NCI-H146 (cell line): ENCODE results near the gene MS4A3.
"Not testable (repeated sequence)": the region's sequence is repeated elsewhere in the genome, so short reads cannot be mapped to it uniquely, and the experiment has no call there.

Experiments
- DNase-seq: peaks from one replicate; lab custom pipeline; 2025; lab: John Stamatoyannopoulos, UW

The MS4A3 gene, protein sequence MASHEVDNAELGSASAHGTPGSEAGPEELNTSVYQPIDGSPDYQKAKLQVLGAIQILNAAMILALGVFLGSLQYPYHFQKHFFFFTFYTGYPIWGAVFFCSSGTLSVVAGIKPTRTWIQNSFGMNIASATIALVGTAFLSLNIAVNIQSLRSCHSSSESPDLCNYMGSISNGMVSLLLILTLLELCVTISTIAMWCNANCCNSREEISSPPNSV

DNA sequence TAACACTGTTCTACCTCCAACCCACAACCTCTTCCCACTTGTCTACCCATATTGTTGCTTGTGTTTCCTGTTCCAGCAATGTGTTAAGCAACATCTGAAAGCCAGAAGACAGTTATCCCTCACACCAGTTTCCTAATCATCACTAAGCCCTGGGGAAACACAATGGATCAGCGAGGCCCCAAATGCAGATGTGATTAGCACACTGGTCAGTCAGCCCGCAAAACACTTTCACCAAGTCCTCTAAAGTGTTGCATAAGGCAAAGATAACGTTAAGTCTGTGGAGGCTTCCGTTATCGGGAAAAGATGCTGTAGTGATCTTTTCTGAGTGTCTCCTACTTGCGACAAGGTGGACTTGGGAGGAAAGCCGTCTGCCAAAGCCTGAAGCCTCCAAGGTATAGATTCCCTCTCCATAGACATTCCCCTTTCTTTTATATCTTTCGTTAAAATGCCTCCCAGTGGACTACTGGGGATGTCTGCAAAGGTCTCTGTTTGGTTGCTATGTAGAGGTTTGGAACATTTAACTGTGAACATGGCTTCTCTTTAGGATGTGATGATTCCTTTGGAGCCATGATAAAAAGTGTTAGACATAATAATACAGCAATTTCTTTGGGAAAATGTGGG lies at the start of gene MS4A3:
Gene MS4A3 (plus strand): TSS at position 317 of the 621 bp plus-strand sequence. CDS start 4,496 bp downstream, outside the sequence.
- DNase-seq = no peak

DNA sequence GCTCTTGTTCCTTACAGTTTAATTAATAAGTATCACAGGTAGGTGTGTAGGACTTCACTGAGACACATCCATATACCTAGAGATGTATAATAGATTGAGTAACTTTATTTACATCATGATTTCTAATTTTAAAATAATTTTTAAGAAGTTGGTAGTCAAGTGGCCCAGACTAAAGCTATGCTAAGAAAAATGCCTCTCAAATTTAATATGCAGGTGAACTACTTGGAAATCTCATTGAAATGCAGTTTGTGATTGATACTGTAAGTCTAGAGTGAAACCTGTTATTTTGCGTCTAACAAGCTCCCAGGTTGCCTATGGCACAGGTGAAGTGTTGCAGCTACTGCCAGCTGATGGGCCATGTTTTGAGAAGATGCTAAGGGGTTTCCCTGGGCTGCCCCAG lies 39.6 kb upstream of the MS4A3 start, which contains the start of gene OOSP4B:
Gene OOSP4B (plus strand): TSS at position 301 of the 400 bp plus-strand sequence.
- DNase-seq = no peak

DNA sequence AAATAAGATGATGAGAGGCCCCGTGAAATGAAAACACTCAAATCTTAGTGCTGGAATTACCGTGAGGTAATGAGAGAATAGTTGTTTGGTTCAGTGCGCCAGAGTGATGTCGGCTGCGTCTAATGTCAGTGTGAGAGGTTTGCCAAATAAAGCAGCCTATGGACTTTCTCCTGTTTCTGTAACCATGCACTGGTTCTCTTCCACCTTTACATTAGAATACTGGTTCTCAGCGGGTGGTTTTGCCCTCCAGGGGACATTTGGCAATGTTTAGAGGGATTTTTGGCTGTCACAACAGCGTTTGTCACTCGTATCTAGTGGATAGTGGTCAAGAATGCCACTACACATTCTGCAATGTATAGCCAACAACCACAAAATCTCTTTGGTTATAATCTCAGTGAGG lies 38.4 kb upstream of the MS4A3 start:
- no peak for DNase-seq

DNA sequence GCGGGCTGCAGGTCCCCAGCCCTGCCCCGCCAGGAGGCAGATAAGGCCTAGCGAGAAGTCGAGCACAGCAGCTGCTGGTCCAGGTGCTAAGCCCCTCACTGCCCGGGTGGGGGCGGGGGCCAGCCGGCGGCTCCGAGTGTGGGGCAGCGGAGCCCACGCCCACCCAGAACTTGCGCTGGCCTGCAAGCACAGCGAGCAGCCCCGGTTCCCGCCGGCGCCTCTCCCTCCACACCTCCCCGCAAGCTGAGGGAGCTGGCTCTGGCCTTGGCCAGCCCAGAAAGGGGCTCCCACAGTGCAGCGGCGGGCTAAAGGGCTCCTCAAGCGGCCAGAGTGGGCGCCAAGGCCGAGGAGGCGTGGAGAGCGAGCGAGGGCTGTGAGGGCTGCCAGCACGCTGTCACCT lies 36.1 kb upstream of the MS4A3 start:
- not testable (repeated sequence) for DNase-seq

DNA sequence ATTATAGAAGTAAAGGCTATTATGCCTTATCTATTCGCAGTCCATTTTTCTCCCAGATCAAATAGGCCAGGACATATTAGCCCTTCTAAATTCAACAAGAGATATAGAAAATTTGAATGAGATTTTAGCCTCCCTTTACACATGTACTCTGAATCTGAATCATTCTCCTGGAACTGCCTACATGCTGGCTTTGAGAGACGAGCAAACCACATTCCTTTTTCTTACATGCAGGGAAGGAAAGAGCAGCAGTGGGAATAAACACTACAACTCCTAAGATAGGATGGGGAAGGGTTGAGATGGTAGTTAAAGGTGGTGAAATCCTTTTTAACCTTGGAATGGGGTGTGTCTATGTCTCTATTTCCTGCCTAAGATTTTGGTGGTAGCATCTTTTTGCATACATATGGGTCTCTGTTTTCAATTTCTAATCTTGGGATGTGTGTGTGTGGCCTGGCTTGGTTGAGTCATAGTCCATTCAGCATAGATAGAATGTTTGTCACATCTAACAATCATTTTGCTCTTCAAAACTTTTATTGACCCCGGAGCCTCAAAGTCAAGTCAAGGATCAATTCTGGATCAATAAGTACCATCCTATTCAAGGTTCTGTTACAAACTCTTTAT lies 27.3 kb upstream of the MS4A3 start:
- DNase-seq = no peak

DNA sequence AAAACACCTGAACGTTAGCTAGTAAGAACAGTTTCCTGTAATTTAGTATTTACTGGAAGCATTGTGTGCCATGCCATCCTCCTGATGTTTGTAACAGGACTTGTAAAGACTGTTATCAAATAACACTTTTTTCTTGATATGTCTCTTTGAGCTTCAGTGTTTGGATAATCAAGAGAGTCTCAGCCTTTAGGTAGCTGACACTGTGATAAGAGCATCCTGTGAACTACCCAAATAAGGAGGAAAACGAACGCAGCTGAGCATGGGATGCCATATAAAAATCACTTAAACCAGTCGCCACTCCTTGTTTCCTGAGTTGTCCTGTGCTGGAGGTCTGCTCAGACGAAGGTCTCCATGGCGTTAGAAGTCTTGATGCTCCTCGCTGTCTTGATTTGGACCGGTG lies 16.4 kb upstream of the MS4A3 start, which contains the start of gene OOSP2:
Gene OOSP2 (plus strand): TSS at position 301 of the 400 bp plus-strand sequence. CDS start 51 bp downstream, at position 352.
- DNase-seq = no peak

DNA sequence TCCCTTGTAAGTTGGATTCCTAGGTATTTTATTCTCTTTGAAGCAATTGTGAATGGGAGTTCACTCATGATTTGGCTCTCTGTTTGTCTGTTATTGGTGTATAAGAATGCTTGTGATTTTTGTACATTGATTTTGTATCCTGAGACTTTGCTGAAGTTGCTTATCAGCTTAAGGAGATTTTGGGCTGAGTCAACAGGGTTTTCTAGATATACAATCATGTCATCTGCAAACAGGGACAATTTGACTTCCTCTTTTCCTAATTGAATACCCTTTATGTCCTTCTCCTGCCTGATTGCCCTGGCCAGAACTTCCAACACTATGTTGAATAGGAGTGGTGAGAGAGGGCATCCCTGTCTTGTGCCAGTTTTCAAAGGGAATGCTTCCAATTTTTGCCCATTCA lies 6.0 kb upstream of the MS4A3 start:
- DNase-seq = not testable (repeated sequence)

DNA sequence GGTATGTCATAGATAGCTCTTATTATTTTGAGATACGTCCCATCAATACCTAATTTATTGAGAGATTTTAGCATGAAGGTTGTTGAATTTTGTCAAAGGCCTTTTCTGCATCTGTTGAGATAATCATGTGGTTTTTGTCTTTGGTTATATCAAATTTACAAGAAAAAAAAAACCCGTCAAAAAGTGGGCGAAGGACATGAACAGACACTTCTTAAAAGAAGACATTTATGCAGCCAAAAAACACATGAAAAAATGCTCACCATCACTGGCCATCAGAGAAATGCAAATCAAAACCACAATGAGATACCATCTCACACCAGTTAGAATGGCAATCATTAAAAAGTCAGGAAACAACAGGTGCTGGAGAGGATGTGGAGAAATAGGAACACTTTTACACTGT lies 5.6 kb upstream of the MS4A3 start:
- not testable (repeated sequence) for DNase-seq

DNA sequence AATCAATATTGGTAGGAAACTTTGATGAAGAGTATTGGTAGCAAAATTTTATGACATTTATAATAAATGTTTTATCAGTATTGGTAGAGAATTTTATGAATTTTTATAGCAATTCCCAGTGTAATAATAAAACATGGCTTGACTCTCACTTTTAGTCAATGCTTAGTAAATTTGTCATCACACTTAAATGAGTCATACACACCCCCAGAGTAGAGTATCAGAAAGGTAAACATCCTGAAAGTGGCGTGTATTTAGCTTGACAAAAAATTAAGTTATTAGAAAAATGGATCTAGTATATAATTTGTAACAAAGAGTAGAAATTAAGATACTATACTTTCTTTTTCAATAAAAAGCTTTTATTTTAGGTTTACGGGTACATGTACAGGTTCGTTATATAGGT lies 2.6 kb downstream of the MS4A3 start:
- no peak for DNase-seq

DNA sequence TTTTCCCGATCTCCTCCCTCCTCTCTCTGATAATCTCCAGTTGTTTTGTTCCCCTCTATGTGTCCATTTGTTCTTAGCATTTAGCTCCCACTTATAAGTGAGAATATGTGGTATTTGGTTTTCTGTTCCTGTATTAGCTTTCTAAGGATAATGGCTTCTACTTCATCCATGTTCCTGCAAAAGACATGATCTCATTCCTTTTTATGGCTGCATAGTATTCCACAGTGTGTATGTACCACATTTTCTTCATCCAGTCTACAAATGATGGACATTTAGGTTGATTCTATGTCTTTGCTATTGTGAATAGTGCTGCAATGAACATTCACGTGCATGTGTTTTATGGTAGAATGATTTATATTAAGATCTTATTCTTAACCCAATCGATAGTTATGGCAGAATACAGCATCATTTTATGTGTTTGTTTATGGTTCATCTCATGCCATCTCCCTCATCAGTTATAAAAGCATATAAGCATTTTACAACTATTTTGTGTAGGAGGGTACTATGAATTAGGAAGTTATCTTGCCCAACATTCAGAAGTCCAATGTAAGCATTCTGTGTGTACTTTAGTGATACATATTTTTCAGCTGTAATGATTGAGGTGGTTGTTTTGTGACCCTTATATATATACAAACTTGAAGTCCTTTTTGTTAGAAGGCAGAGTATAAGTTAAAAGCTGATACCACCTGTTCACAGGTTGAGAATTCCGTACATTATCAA lies 3.2 kb downstream of the MS4A3 start:
- no peak for DNase-seq

DNA sequence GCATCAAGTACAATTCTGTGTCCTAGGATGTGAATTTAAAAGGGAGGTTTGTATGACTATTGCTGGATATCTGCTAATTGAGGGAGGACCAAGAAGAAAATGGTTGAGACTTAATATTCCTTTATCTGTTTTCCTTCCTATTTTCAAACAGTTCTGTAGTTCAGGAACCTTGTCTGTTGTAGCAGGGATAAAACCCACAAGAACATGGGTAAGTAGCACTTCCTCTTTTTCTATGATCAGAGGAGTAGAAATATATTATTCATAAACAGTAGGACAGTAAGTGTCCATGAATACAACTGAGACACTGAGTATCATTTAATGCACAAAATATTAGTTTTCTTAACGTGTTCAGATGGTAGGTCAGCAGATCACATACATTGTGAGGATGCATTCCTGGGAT lies 7.6 kb downstream of the MS4A3 start:
- DNase-seq = no peak

DNA sequence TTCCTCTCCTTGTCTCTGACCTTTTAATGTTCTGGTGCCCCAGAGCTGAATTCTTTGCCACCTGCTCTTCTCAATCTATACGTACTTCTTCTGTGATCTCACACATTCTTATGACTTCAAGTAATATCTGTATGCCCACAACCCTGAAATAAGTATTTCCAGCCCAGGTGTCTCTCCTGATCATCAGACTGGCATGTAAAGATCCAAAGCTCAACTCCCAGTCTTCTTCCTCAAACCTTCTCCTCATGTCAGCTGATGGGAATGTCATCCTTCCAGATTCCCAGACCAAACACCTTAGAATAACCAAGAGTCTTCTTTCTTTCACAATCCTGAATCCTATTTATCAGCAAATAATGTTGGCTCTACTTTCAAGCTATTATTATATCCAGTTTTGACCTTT lies 9.3 kb downstream of the MS4A3 start:
- no peak for DNase-seq

DNA sequence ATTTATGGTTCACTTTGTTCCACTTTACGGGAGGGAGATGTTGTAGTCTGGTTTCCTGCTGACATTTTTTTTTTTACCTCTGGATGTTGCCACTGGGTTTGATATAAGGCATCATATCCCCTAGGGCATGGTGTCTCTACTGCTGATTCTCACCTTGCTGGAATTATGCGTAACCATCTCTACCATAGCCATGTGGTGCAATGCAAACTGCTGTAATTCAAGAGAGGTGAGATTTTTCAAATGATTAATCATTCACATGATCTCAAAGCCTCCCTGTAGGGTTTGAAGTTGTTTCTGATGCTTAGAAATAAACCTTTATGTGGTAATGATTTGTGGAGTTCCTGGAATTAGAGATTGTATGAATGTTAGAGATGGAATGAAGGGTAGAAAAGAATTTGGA lies 13.0 kb downstream of the MS4A3 start:
- DNase-seq = no peak

DNA sequence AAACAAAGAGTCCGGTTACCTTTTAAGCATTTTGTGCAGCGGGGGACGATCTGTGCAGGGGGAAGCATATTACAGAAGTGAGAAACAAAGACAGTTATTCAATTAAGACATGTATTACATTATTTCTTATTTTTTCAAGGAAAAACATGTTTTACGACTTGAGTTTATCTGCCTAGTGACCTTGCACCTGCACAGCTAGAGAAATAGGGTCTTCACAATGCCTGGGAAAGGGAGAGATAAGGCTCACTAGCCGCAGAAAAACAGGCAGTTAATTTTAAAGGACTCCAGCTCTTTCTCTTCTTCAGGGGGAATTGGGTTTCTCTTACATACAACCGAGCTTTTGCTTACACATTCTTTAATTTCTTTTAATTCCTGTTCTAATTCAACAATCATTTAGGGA lies 15.2 kb downstream of the MS4A3 start:
- not testable (repeated sequence) for DNase-seq

DNA sequence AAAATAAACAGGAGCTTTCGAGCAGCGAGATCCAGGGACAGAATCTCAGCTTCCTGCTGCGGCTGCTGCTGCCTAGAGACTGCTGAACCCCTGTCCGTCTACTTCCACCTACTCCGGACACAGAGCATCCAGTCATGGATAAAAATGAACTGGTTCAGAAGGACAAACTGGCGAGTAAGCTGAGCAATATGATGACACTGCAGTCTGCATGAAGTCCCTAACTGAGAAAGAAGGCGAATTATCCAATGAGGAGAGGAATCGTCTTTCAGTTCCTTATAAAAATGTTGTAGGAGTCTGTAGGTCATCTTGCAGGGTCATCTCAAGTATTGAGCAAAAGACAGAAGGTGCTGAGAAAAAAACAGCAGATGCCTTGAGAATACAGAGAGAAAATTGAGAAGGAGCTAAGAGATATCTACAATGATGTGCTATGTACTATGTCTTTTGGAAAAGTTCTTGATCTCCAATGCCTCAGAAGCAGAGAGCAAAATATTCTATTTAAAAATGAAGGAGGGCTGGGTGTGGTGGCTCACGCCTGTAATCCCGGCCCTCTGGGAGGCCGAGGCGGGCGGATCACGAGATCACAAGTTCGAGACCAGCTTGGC lies 20.9 kb downstream of the MS4A3 start:
- no peak for DNase-seq

DNA sequence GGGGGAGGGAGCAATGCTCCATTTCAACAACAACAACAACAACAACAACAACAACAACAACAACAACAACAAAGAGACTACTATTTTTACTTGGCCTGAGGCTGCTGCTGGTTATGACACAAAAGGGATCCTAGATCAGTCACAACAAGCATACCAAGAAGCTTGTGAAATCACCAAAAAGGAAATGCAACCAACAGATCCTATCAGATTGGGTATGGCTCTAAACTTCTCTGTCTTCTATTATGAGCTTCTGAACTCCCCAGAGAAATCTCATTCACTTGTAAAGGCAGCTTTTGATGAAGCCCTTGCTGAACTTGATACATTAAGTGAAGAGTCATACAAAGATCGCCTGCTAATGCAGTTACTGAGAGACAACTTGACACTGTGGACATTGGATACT lies 21.5 kb downstream of the MS4A3 start:
- DNase-seq = no peak

DNA sequence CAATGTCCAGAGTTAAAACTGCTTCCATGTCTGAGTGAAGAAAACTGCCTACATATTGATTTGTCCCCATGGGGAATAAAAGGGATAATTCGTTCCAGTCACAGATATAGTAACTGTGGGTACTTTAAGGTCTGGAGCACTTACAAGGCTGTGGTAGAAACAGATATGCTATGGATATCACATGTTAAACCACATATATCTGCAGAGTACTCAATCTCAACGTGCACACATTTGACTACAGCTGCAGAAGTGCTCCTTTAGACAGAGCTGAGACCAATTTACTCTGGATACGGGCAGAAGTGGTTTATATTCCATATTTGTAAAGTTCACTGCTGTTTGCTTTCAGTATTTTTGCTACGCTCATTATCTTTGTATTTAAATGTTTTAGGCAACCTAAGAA lies 22.3 kb downstream of the MS4A3 start:
- no peak for DNase-seq

DNA sequence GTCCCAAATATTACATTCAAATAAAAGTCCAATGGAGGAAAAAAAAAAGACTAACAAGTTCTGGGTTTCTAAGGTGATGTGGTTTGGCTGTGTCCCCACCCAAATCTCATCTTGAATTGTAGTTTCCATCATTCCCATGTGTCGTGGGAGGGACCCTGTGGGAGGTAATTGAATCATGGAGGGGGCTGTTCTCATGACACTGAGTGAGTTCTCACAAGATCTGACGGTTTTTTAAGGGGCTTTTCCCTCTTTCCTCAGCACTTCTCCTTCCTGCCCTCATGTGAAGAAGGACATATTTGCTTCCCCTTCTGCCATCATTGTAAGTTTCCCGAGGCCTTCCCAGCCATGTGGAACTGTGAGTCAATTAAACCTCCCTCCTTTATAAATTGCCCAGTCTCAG lies 24.1 kb downstream of the MS4A3 start:
- no peak for DNase-seq

DNA sequence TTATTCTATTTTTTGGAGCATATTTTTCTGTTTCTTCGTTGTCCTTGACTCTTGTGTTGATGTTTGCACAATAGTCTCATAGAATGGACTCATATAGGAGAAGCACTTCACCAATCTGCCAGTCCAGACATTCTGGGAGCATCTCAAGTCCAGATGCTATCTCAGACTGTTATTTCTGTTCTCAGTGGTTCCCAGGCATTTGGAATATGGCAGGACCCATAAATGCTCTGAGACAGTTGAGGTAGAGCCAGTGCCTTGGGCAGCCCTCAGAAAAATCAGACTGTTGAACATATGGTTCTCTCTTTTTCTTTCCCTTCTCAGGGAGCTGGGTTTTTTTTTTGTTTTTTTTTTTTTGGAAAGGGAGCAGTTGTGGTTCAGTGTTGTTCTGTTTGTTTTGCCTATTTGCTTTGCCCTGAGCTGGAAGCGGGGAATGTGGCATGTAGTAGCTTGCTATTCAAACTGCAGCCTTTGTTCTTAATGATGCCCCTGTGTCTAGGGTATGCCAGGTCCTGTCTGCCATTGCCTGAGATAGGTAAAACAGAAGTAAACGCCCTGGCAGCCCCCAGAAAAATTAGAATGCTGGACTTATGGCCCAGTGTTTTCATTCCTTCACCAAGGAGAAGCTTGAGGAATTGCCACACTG lies 28.3 kb downstream of the MS4A3 start:
- DNase-seq = no peak

DNA sequence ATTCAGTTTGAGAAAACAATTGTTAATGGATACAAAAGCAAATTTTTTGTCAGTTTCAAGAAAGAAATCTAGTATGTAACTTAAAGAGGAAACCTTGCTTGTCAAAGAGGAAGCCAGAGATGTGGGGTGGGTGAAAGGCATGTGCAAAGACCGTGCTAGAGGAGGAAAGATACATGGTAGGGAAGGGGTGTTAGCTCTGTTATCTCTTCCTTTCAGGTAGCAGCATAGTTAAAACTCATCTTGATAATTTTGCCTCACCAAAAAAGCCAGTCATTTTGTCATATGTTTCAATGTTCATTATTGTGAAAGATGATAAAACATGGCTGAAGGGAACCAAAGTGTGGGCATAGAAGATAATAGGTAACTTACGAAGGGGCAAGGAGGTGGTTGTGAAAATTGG lies 29.4 kb downstream of the MS4A3 start:
- no peak for DNase-seq

DNA sequence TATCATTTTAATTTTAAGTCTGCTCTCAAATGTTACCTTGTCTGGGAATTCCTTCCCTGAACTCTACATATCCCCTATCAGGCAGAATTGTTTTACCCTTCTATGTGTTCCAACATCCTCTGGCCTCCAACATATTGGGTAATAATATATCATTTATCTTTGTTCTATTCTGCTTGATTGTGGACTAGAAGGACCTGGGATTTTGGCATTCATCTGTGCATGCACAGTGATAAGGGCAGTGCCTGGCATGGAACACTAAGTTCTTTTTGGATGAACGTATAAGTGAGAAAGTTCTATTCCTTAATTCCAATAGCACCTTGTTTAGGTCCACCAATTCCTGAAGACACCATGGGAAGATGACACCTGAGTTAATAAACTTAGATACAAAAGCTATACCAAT lies 30.8 kb downstream of the MS4A3 start:
- DNase-seq = no peak

DNA sequence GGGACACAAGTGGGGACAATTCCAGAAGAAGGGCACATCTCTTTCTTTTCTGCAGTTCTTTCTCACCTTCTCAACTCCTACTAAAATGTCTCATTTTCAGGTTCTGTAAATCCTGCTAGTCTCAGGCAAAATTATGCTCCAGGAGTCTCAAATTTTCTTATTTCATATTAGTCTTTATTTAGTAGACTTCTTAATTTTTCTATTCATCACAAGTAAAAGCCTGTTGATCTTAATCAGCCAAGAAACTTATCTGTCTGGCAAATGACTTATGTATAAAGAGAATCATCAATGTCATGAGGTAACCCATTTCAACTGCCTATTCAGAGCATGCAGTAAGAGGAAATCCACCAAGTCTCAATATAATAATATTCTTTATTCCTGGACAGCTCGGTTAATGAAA lies 31.9 kb downstream of the MS4A3 start, which contains the start of gene MS4A2:
Gene MS4A2 (plus strand): TSS at position 301 of the 400 bp plus-strand sequence. CDS start 102 bp downstream, outside the sequence.
- DNase-seq = no peak
